ACHN (cell line): ENCODE results near the gene SFT2D3.
A peak's percentile ranks its signal among the peaks of the same experiment; 100 is the strongest.

Experiments
- DNase-seq: peaks from one replicate; pipeline ENCODE4 v3.0.0-alpha.2; 2015
- in situ Hi-C: cut with HindIII; loops from 2 replicates; pipeline ENCODE4 v1.10.0; 2017; ENCODE audit warnings: low sequenced_read_pairs, low pct_ligation_motif_present, low pct_unique_long_range_greater_than_20kb

Gene SFT2D3

GRCh38 chr2:127678531-127678930 lies 22.8 kb upstream of the SFT2D3 start:
- DNase-seq, result no peak
- in situ Hi-C loops, result no loop called here

- no peak for DNase-seq
- in situ Hi-C loops, result no loop called here
Measured at GRCh38 chr2:127678991-127679390, 22.3 kb upstream of the SFT2D3 start.

GRCh38 chr2:127679680-127680361 lies 21.5 kb upstream of the SFT2D3 start:
- in situ Hi-C loops, result no loop called here
- no peak for DNase-seq

- no peak for DNase-seq
- in situ Hi-C loops, result no loop called here
Measured at GRCh38 chr2:127680706-127681287, 20.5 kb upstream of the SFT2D3 start.

GRCh38 chr2:127681288-127681804 lies 20.0 kb upstream of the SFT2D3 start:
- no peak for DNase-seq
- in situ Hi-C loops, result no loop called here

- in situ Hi-C loops, result no loop called here
- DNase-seq, result no peak
Measured at GRCh38 chr2:127681976-127682857, 19.1 kb upstream of the SFT2D3 start.

GRCh38 chr2:127683056-127683455 lies 18.2 kb upstream of the SFT2D3 start:
- no peak for DNase-seq
- in situ Hi-C loops, result no loop called here

GRCh38 chr2:127683757-127684156 lies 17.5 kb upstream of the SFT2D3 start:
- in situ Hi-C loops, result no loop called here
- peak; percentile 33 for DNase-seq

GRCh38 chr2:127685410-127686080 lies 15.8 kb upstream of the SFT2D3 start:
- no peak for DNase-seq
- in situ Hi-C loops, result no loop called here

GRCh38 chr2:127688405-127688804 lies 12.9 kb upstream of the SFT2D3 start:
- in situ Hi-C loops, result no loop called here
- no peak for DNase-seq

- in situ Hi-C loops, result no loop called here
Measured at GRCh38 chr2:127690696-127691095, 10.6 kb upstream of the SFT2D3 start.

GRCh38 chr2:127694986-127695385 lies 6.3 kb upstream of the SFT2D3 start:
- no peak for DNase-seq
- in situ Hi-C loops, result no loop called here

More at GRCh38 chr2:127690696-127691095, 10.6 kb upstream of the SFT2D3 start:
- no peak for DNase-seq

GRCh38 chr2:127695491-127696472 lies 5.5 kb upstream of the SFT2D3 start:
- peak; percentile 8 for DNase-seq
- in situ Hi-C loops, result no loop called here

GRCh38 chr2:127697482-127698180 lies 3.7 kb upstream of the SFT2D3 start:
- DNase-seq, result no peak
- in situ Hi-C loops, result no loop called here

- DNase-seq, result no peak
- in situ Hi-C loops, result no loop called here
Measured at GRCh38 chr2:127698553-127699355, 2.5 kb upstream of the SFT2D3 start.

GRCh38 chr2:127700527-127701192 lies 637 bp upstream of the SFT2D3 start:
- DNase-seq, result no peak
- in situ Hi-C loops, result no loop called here
